ENCODE results near the gene APBA1. TPM values are rescaled to one million over a fixed set of nuclear protein-coding genes. Genes with fewer than 3 reads are reported as not detected.

Gene APBA1
- total and polyA plus RNA-seq, 9 of the 15 experiments (the other 6 are each of a cell fraction or from before 2014, with no cell fraction given): 0.01 to 0.02 TPM; not detected in 7

DNA sequence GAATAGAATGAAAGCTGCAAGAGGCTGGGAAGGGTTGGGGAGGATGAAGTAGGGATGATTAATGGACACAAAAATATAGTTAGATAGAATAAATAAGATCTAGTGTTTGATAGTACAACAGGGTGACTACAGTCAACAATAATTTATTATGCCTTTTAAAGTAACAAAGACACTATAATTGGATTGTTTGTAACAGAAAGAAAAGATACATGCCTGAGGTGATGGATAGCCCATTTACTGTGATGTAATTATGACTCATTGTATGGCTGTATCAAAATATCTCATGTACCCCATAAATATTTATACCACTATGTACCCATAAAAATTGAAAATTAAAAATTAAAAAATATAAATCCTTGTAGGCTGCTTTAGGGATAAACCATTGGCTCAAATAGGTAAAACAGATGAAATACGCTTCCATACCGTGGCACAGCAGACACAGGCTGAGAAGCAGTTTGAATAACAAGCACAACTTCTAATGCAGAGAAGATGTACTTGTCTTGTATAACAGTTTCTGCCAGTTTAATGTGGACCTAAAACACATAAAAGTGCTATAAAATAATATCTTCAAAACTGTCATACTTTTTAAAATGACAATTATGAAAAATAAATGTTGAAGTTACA lies 34.9 kb downstream of the APBA1 start:
- ChIA-PET POLR2A (no interaction called here), CTCF (ENCODE audit: low intra/inter-chr PET ratio) (no interaction called here)
- BruUV-seq (replicated peaks): no TSS peak
- Histone ChIP-seq H3K4me3 (no peak overlapping the region), H4K20me1 (replicated peaks; ENCODE audit: control insufficient read depth, insufficient read depth, low read length) (no peaks in the 10 kb centered on the region), H3K9ac (ENCODE audit: insufficient read depth in 1 of 2, low read depth in 2 of 2, low read length in 2 of 2) (no peak overlapping the region), H3K9me1 (ENCODE audit: control insufficient read depth, insufficient read depth, low read length) (no peaks in the 10 kb centered on the region), H3K4me1 (replicated peaks in 1 of 2; ENCODE audit: control insufficient read depth in 2 of 2, insufficient read depth in 2 of 2, low read length in 2 of 2) (no peaks in the 10 kb centered on the region), H3K4me2 (ENCODE audit: insufficient read depth, low read length) (no peak overlapping the region), H3K36me3 (ENCODE audit: control insufficient read depth, insufficient read depth, low read length) (no peaks in the 10 kb centered on the region), H3K27me3 (ENCODE audit: control insufficient read depth in 2 of 2, insufficient read depth in 2 of 2, low read length in 2 of 2) (no peaks in the 10 kb centered on the region), H3K9me3 (replicated peaks; ENCODE audit: control insufficient read depth, insufficient read depth, low read depth, low read length) (no peaks in the 10 kb centered on the region), H2AFZ (ENCODE audit: low read depth, low read length) (no peak overlapping the region), H3K79me2 (ENCODE audit: control insufficient read depth, insufficient read depth, low read length) (no peaks in the 10 kb centered on the region), H3K27ac (ENCODE audit: extremely low read depth, low read depth, low read length) (no peak overlapping the region)
- ATAC-seq (no peak), DNase-seq (ENCODE audit: extremely low read depth in 1 of 4, low spot score in 3 of 4) (no peak), FAIRE-seq (no peak)
- TF ChIP-seq, protein P1, sequence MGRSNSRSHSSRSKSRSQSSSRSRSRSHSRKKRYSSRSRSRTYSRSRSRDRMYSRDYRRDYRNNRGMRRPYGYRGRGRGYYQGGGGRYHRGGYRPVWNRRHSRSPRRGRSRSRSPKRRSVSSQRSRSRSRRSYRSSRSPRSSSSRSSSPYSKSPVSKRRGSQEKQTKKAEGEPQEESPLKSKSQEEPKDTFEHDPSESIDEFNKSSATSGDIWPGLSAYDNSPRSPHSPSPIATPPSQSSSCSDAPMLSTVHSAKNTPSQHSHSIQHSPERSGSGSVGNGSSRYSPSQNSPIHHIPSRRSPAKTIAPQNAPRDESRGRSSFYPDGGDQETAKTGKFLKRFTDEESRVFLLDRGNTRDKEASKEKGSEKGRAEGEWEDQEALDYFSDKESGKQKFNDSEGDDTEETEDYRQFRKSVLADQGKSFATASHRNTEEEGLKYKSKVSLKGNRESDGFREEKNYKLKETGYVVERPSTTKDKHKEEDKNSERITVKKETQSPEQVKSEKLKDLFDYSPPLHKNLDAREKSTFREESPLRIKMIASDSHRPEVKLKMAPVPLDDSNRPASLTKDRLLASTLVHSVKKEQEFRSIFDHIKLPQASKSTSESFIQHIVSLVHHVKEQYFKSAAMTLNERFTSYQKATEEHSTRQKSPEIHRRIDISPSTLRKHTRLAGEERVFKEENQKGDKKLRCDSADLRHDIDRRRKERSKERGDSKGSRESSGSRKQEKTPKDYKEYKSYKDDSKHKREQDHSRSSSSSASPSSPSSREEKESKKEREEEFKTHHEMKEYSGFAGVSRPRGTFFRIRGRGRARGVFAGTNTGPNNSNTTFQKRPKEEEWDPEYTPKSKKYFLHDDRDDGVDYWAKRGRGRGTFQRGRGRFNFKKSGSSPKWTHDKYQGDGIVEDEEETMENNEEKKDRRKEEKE (IDR thresholded peaks at IDR 0.05; ENCODE audit: borderline replicate concordance in 1 of 2, control insufficient read depth in 1 of 2, low read depth in 2 of 2, low read length in 1 of 2): no peak
- TF ChIP-seq AFF1 (IDR thresholded peaks at IDR 0.05; ENCODE audit: low read depth in 1 of 2, partially characterized antibody in 2 of 2): no peak
- WGBS (ENCODE audit: insufficient coverage, low coverage, missing lambda C conversion rate): 7% methylated on average over 2 of the region's 2 CpGs
- intact Hi-C loops (cut with micrococcal nuclease) (no loop called here), in situ Hi-C loops (cut with MboI) (no loop called here)
